NOMO-1 treated with DMSO at 0.1 percent for 48 hours (cell line): ENCODE data around the gene ETV4.
"Not testable (repeated sequence)": the region's sequence is repeated elsewhere in the genome, so short reads cannot be mapped to it uniquely, and the experiment has no call there.

Source experiments
- DNase-seq: peaks from one replicate; lab custom pipeline; 2025; ENCODE audit not compliant: unreplicated experiment; lab: John Stamatoyannopoulos, UW

Gene ETV4

DNA sequence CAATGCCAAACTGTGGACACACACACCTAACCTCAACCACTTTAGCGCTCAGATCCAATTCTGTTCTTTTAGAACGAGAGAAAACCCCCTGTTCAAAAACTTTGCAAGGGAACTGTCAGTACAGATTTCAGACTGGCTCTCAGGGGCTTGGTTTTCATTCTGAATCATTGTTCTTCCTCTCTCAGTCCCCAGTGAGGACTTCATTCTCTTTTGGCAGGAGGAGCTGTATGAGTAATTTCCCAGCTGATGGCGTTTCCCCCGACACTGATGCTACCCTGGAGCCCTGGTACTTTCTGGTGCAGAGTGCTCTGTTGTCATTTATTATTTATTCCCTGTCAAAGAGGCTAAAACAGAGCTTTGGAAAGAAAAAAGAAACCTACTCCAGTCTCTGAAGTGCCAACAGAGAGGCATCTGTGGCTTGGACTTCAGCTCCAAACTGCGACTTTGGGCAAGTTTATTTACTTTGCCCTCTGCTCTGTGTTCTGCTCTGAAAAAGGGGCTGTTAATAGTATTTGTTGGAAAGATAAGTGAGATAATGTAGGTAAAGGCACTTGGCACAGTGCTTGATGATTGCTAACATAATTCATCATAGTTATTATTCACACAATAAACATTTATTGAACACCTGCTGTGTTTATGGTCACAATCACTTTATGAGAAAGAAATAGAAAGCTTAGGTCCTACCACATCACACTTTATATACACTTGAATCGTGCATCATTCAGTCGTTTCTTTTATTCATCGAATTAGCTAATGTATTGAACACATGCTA is 28.3 kb downstream of the ETV4 start:
- no peak for DNase-seq

GRCh38 chr17:43517161-43517560 is 29.0 kb downstream of the ETV4 start:
- no peak for DNase-seq

DNA sequence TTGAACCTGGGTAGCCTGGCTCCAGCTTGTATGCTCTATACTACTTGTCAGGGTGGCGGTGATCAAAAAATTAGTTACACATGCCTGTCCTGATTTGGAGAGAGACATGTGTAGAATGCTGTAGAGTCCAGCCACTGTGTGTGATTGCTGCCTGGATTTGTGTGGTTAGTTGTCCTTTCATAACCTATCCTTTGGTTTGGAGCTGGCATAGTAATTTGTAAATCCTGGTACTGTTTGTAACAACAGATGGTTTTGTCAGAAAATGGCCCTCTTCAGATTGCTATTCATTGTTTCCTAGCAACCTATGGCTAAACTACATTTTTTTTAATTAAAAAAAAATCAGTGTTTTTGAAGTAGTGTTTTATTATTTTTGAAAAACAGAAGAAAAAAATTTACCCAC is 30.5 kb downstream of the ETV4 start:
- DNase-seq: no peak

- DNase-seq: not testable (repeated sequence)
These were observed 34.9 kb downstream of the ETV4 start for GRCh38 chr17:43511199-43511598.

DNA sequence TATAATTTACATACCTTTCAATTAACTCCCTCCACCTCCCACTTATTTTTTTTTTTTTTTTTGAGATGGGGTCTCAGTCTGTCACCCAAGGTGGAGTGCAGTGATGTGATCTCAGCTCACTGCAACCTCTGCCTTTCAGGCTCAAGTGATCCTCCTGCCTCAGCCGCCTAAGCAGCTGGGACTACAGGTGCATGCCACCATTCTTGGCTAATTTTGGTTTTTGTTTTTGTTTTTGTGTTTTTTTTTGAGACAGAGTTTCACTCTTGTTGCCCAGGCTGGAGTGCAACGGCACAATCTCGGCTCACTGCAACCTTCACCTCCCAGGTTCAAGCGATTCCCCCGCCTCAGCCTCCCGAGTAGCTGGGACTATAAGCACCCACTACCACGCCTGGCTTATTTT is 36.7 kb downstream of the ETV4 start:
- DNase-seq: not testable (repeated sequence)

- DNase-seq: no peak
These were observed 55.5 kb downstream of the ETV4 start for GRCh38 chr17:43490621-43491020.

GRCh38 chr17:43483674-43484551 is 62.2 kb downstream of the ETV4 start, which contains the start of gene DHX8:
DHX8 (plus strand) TSS chr17:43483975; CDS start chr17:43484038, 63 bp downstream.
- DNase-seq: peak; percentile 99

- no peak for DNase-seq
These were observed 63.8 kb downstream of the ETV4 start for GRCh38 chr17:43482103-43483012.

- DNase-seq: no peak
These were observed 66.2 kb downstream of the ETV4 start for GRCh38 chr17:43479948-43480347.
